HUES48 (cell line): ENCODE data around the gene SFTPA1.
A peak's percentile ranks its signal among the peaks of the same experiment; 100 is the strongest.
"Not testable (repeated sequence)": the region's sequence is repeated elsewhere in the genome, so short reads cannot be mapped to it uniquely, and the experiment has no call there.

ENCODE experiments used
- H3K27ac ChIP-seq: one replicate; pipeline ENCODE4 v1.7.0; 2013; ENCODE audit warnings: low read depth, low read length, inconsistent platforms
- H3K27me3 ChIP-seq: 2 replicates; pipeline ENCODE4 v1.6.1; 2013; ENCODE audit warnings: mild to moderate bottlenecking, low read length; ENCODE audit not compliant: control insufficient read depth, insufficient read depth
- H3K36me3 ChIP-seq: 2 replicates; pipeline ENCODE4 v1.6.1; 2013; ENCODE audit warnings: low read length; ENCODE audit not compliant: control insufficient read depth, insufficient read depth
- H3K4me1 ChIP-seq: 2 replicates; pipeline ENCODE4 v1.6.1; 2013; ENCODE audit warnings: mild to moderate bottlenecking, low read length; ENCODE audit not compliant: control insufficient read depth, insufficient read depth
- H3K4me3 ChIP-seq: 2 replicates; pipeline ENCODE4 v1.5.1; 2013; ENCODE audit warnings: mild to moderate bottlenecking, low read depth, low read length
- H3K9ac ChIP-seq: 2 replicates; pipeline ENCODE4 v1.6.1; 2013; ENCODE audit warnings: mild to moderate bottlenecking, low read depth, low read length, moderate library complexity
- H3K9me3 ChIP-seq: 2 replicates; pipeline ENCODE4 v1.6.1; 2013; ENCODE audit warnings: low read length; ENCODE audit not compliant: control insufficient read depth, insufficient read depth

SFTPA1 gene

DNA sequence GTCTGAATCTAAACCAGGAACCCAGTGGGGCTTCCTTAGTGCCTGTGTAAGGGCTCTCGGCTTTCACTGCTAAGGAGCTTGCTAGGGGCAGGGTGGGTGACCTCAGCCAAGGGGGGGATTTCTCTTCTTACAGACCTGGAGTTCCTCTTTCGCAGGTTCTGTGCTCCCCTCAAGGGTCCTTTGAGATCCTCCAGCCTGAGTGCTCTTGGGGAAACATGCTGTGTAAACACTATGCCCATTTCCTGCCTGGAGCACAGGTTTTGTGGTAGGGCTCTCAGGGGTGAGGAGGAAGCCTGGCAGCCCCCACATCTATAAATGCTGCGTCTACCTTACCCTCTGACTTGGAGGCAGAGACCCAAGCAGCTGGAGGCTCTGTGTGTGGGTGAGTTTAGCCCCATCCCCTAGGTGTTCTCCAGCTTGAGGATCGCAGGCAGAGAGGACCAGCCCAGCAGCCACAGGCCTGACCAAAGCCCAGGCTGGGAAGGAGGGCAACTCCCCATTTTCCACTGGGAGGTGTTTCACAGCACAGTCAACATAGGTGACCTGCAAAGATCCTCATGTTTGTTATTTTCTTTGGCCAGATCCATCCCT lies at the start of gene SFTPA1:
TSS of gene SFTPA1 (plus strand) at position 339 of the 591 bp plus-strand sequence. CDS start 887 bp downstream, outside the sequence.
- Histone ChIP-seq H3K4me1 (no peaks in the 10 kb centered on the region), H3K4me3 (no peak within 1 kb of the TSS)

DNA sequence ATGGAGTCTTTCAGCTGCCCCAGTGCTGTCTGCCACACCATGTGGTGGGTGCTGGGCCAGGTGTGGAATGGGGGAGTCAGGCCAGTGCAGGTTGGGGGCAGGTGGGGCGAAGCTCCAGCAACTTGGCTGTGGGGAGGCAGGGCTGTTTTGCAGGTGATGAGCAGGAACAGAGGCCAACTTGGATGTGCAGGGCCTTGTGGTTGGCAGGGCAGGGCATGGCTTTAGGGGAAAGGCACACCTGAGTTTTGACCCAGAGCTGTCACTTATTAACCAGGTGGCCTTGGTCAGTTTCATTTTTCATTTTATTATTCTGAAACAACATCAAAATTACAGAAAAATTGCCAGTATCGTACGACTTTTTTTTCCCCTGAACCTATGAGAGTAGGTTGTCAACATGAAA lies 49.5 kb upstream of the SFTPA1 start:
- H3K27me3 ChIP-seq: peaks cover 16% of the 10 kb centered on the region
- H3K4me3 ChIP-seq: no peak overlapping the region
- H3K27ac ChIP-seq: no peak overlapping the region
- no peaks in the 10 kb centered on the region for H3K4me1 ChIP-seq
- no peaks in the 10 kb centered on the region for H3K9me3 ChIP-seq
- no peaks in the 10 kb centered on the region for H3K36me3 ChIP-seq
- no peak overlapping the region for H3K9ac ChIP-seq

More for the DNA sequence above, at the start of gene SFTPA1:
- Histone ChIP-seq H3K27me3 (peaks cover 7% of the 10 kb centered on the region; the same call in 1 of the 2 replicates), H3K27ac (no peak within 1 kb of the TSS), H3K9ac (no peak within 1 kb of the TSS), H3K9me3 (no peaks in the 10 kb centered on the region), H3K36me3 (no peaks in the 10 kb centered on the region)

DNA sequence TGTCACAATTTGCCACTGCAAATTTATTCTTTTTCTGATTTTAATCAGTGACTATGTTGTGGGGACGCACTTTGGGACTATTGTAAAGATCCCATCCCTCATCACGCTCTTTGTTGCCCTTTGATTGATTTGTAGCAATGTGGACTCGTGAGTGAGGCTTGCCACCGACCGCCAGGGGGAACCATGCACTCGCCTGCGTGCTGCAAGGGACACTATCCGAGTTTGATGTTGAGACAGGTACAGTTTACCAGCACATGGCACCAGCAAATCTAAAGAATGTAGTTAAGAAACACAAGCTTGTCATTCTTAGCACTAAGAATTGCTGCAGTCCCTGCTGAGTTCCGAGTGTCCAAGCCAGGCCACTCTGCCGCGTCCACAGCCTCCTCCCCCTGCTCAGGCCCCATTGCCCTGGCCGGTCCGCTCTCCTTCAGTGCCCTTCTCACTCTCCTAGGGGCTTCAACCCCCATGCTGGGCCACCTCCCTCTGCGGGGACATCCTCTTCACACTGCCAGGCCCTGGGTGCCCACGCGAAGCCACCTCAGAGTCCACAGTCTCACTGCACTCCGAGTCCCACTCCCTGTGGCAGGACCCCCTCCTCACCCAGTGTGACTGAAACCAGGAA lies 48.5 kb upstream of the SFTPA1 start:
- Histone ChIP-seq H3K4me3 (peak overlapping the region; percentile 34; the same call in 1 of the 2 replicates), H3K9me3 (no peaks in the 10 kb centered on the region), H3K4me1 (no peaks in the 10 kb centered on the region), H3K27ac (no peak overlapping the region), H3K27me3 (peaks cover 16% of the 10 kb centered on the region), H3K9ac (no peak overlapping the region), H3K36me3 (no peaks in the 10 kb centered on the region)

DNA sequence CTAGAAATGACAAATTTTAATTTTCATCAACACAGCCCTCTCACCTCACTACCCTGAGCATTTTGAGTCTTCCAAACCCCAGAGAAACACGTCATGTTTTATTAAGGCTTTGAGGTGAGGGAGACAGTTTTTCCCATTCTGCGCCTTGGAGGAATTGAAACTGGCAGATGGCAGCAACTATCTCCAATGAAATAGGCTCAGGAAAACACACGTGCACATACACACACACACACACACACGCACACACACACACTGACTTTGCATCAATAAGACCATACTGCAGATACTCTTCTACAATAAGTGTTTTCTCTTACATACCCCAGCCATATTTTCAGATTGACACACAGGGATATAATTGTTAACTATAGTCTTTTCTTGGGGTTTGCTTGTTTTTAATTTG lies 47.3 kb upstream of the SFTPA1 start:
- Histone ChIP-seq H3K9me3 (peaks cover 4% of the 10 kb centered on the region; the same call in 1 of the 2 replicates), H3K36me3 (no peaks in the 10 kb centered on the region), H3K27ac (no peak overlapping the region), H3K9ac (no peak overlapping the region), H3K27me3 (peaks cover 16% of the 10 kb centered on the region), H3K4me3 (no peak overlapping the region), H3K4me1 (no peaks in the 10 kb centered on the region)

DNA sequence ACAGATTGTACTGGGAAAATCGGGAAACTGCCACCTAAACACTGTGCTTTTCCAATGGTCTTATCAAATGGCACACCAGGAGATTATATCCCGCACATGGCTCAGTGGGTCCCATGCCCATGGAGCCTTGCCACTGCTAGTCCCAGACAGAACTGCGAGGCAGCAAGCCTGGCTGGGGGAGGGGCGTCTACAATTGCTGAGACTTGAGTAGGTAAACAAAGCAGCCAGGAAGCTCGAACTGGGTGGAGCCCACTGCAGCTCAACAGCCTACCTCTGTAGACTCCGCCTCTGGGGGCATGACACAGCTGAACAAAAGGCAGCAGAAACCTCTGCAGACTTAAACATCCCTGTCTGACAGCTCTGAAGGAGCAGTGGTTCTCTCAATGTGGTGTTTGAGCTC lies 40.1 kb upstream of the SFTPA1 start:
- not testable (repeated sequence) for H3K36me3 ChIP-seq, H3K4me1 ChIP-seq, H3K4me3 ChIP-seq, H3K27me3 ChIP-seq, H3K9ac ChIP-seq, H3K27ac ChIP-seq
- peaks cover 22% of the 10 kb centered on the region for H3K9me3 ChIP-seq

DNA sequence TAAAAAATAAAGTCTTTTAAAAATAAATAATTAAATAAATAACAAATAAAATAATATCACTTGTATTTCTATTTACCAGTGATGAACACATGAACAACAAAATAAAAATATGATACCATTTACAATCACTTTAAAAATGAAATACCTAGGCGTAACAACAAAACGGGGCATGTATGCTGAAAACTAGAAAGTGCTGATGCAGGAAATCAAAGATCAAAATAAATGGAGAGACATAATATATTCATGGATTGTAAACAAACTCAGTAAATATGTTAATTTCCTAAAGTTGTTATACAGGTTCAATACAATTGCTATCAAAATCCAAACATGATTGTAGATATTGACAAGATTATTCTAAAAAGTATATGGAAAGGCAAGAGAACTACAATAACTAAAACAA lies 31.4 kb upstream of the SFTPA1 start:
- Histone ChIP-seq H3K9ac (no peak overlapping the region), H3K9me3 (no peaks in the 10 kb centered on the region), H3K27ac (no peak overlapping the region), H3K4me3 (no peak overlapping the region), H3K27me3 (no peaks in the 10 kb centered on the region), H3K36me3 (no peaks in the 10 kb centered on the region), H3K4me1 (no peaks in the 10 kb centered on the region)

DNA sequence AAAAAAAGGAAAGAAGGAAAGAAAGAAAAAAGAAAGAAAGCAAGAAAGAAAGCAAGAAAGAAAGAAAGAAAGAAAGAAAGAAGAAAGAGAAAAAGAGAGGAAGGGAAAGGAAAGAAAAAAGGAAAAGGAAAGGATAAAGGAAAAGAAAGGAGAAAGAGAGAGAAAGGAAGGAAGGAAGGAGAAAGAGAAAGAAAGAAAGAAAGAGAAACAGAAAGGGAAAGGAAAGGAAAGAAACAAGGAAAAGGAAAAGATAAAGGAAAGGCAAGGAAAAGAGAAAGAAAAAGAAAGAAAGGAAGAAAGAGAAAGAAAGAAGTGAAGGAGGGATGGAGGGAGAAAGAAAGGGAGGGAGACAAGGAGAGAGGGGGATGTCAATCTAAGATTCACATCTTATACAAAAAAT lies 29.7 kb upstream of the SFTPA1 start:
- no peak overlapping the region for H3K4me3 ChIP-seq
- H3K36me3 ChIP-seq: no peaks in the 10 kb centered on the region
- H3K4me1 ChIP-seq: no peaks in the 10 kb centered on the region
- no peaks in the 10 kb centered on the region for H3K9me3 ChIP-seq
- H3K27ac ChIP-seq: no peak overlapping the region
- H3K9ac ChIP-seq: no peak overlapping the region
- H3K27me3 ChIP-seq: no peaks in the 10 kb centered on the region

DNA sequence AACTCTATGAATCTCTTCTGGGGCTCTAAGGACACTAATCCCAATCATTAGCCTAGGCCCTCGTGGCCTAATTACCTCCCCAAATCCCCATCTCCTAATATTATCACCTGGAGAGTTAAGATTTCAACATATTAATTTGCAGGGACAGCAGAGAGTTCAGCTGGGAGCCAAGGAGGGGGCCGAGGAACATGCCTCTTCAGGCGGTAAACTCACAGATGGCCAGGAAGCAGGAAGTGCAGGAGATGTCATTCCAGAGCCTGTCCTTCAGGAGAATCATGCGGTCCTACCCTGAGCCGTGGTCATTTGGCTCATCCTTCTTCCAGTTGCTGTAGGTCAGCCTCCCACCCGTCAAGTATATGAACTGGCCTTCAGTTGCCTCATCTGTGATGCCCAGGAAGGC lies 28.6 kb upstream of the SFTPA1 start:
- no peak overlapping the region for H3K9ac ChIP-seq
- no peaks in the 10 kb centered on the region for H3K36me3 ChIP-seq
- H3K27ac ChIP-seq: no peak overlapping the region
- H3K4me3 ChIP-seq: no peak overlapping the region
- peaks cover 3% of the 10 kb centered on the region; the same call in 1 of the 2 replicates for H3K27me3 ChIP-seq
- H3K9me3 ChIP-seq: no peaks in the 10 kb centered on the region
- H3K4me1 ChIP-seq: no peaks in the 10 kb centered on the region

DNA sequence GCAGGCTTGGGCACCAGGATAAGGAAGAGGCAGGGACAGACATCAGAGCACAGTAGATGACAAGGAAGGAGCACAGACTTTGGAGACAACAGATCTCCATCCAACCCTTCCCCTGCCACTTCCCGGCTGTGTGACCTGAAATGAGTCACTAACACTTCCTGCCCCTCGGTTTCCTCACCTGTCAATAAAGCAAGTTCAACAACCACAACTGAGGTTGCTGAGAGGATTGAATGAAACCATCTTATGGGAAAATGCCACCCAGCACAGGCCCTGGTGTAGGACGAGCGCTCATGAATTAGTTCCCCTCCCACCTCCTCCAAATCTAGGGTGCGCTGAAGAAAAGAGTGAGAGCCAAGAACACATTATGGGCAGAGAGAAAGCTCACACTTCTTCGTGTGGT lies 27.8 kb upstream of the SFTPA1 start:
- H3K4me1 ChIP-seq, H3K27me3 ChIP-seq, H3K4me3 ChIP-seq, H3K36me3 ChIP-seq, H3K9ac ChIP-seq, H3K27ac ChIP-seq, H3K9me3 ChIP-seq: not testable (repeated sequence)

DNA sequence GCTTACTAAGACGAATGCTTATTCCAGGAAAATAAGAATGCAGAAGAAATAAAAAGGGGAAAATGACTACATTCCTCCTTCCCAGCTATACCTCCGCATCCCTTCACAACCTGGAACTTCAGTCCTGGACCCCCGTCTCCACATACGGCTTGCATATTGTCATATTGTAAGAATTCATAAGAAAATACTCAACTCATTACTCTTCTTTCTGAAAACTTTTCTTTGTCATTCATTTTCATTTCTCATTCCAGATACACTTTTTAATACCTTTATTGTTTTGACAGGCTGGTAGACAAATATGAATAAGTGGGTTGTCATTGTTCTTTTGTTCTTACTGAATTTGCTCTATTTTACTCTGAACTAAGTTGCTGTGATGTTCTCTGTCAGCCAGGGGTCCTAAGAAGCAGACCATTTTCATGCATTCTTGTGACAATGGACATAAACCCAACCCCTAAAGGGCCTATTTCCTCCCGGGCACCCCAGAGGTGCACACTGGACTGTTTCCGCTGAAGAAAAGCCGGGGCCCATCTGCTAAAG lies 27.2 kb upstream of the SFTPA1 start:
- Histone ChIP-seq H3K36me3 (no peaks in the 10 kb centered on the region), H3K9me3 (no peaks in the 10 kb centered on the region), H3K4me1 (no peaks in the 10 kb centered on the region), H3K9ac (no peak overlapping the region), H3K27ac (no peak overlapping the region), H3K4me3 (no peak overlapping the region), H3K27me3 (peaks cover 3% of the 10 kb centered on the region; the same call in 1 of the 2 replicates)

DNA sequence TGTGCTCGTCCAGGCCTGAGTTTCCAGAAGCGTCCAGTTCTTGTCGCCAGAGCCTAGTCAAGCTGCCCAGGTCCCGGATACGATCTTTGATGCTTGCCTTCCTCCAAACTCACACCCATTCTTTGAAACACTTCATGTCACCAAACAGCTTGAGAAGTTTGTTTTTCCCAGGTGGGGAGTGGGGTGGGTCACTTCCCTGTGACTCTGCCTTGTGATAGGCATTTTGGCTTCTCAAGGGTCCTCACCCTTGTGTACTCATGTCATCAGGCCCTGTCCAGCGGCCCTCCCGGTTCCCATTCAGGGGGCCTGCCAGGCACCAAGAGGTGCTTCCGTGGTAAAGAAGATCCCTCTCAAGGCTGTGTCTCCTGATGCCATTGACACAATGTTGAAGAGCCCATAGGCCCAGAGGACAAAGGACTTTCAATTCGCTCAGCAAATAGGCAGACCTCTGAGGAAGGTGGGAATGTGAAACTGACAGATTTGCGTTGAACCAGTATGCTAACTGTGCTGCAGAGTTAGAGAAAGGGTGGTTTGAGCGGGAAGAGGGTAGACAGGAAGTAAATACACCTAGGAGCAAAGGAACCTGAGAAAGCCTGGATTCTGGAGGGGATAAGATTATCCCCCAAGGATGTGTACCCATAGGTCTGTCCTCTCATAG lies 24.7 kb upstream of the SFTPA1 start:
- Histone ChIP-seq H3K27me3 (peaks cover 3% of the 10 kb centered on the region; the same call in 1 of the 2 replicates), H3K4me1 (no peaks in the 10 kb centered on the region), H3K36me3 (no peaks in the 10 kb centered on the region), H3K4me3 (no peak overlapping the region), H3K27ac (no peak overlapping the region), H3K9ac (no peak overlapping the region), H3K9me3 (no peaks in the 10 kb centered on the region)
